ENCODE data around the gene GCHFR.

The GCHFR gene

GRCh38 chr15:40754883-40755811 is 8.7 kb upstream of the GCHFR start, which contains the start of gene RMDN3:
Gene RMDN3 (minus strand): TSS chr15:40755254. CDS start chr15:40754783, 471 bp downstream.
- peak; percentile 91 for DNase-seq

GRCh38 chr15:40755812-40756208 is 8.1 kb upstream of the GCHFR start:
- no peak for DNase-seq

GRCh38 chr15:40756938-40757337 is 6.9 kb upstream of the GCHFR start:
- no peak for DNase-seq

- no peak for DNase-seq
Observed at GRCh38 chr15:40759961-40760360, 3.9 kb upstream of the GCHFR start.

GRCh38 chr15:40762919-40763800 is 708 bp upstream of the GCHFR start:
- peak; percentile 78 for DNase-seq

- no peak for DNase-seq
Observed at GRCh38 chr15:40764629-40765103, 798 bp downstream of the GCHFR start.

- peak; percentile 61 for DNase-seq
Observed at GRCh38 chr15:40766194-40766815, 2.4 kb downstream of the GCHFR start.

- DNase-seq, result peak; percentile 47
Observed at GRCh38 chr15:40766906-40767837, 3.3 kb downstream of the GCHFR start.

- DNase-seq, result no peak
Observed at GRCh38 chr15:40767838-40768500, 4.1 kb downstream of the GCHFR start.

GRCh38 chr15:40768521-40769273 is 4.8 kb downstream of the GCHFR start:
- DNase-seq, result no peak

GRCh38 chr15:40769274-40770146 is 5.6 kb downstream of the GCHFR start, which contains the start of gene C15orf62:
Gene C15orf62 (plus strand): TSS chr15:40769980. CDS start chr15:40770496, 516 bp downstream.
- DNase-seq, result peak; percentile 46

GRCh38 chr15:40770147-40770721 is 6.4 kb downstream of the GCHFR start:
- no peak for DNase-seq

GRCh38 chr15:40771242-40771641 is 7.4 kb downstream of the GCHFR start:
- no peak for DNase-seq

GRCh38 chr15:40772014-40772413 is 8.1 kb downstream of the GCHFR start:
- DNase-seq, result no peak

- DNase-seq, result no peak
Observed at GRCh38 chr15:40773496-40773895, 9.6 kb downstream of the GCHFR start.

GRCh38 chr15:40773902-40774301 is 10.0 kb downstream of the GCHFR start:
- DNase-seq, result no peak

GRCh38 chr15:40775007-40775406 is 11.1 kb downstream of the GCHFR start:
- no peak for DNase-seq

- no peak for DNase-seq
Observed at GRCh38 chr15:40775740-40776536, 12.1 kb downstream of the GCHFR start.

All from fibroblast of skin of back (primary cell).